Smooth muscle cell (in vitro differentiated cells): Measurements from ENCODE around the gene WDFY4. TPM values are rescaled to one million over a fixed set of nuclear protein-coding genes. Genes with fewer than 3 reads are reported as not detected.

Experiments used
- DNase-seq: peaks from one replicate; lab custom pipeline; 2025; ENCODE audit not compliant: unreplicated experiment; lab: John Stamatoyannopoulos, UW
- H2AFZ ChIP-seq: fragments of 200-600 bp; sonication (generic); 2 replicates; pipeline ENCODE4 v1.6.0; 2016; ENCODE audit warnings: antibody characterized with exemption, low read depth, mild to moderate bottlenecking
- H3F3A ChIP-seq: fragments of 200-600 bp; sonication (generic); 2 replicates; pipeline ENCODE4 v1.6.0; 2017; ENCODE audit warnings: antibody characterized with exemption, low read depth
- H3K27ac ChIP-seq: fragments of 200-600 bp; sonication (generic); 2 replicates; pipeline ENCODE4 v1.5.1; 2016; ENCODE audit warnings: low read depth, mild to moderate bottlenecking
- H3K27me3 ChIP-seq: fragments of 200-600 bp; sonication (generic); 2 replicates; pipeline ENCODE4 v1.6.1; 2016; ENCODE audit warnings: low read depth, mild to moderate bottlenecking
- H3K36me3 ChIP-seq: fragments of 200-600 bp; sonication (generic); 2 replicates; pipeline ENCODE4 v1.5.1; 2016; ENCODE audit warnings: low read depth
- H3K4me1 ChIP-seq: fragments of 200-600 bp; sonication (generic); 2 replicates; pipeline ENCODE4 v1.5.1; 2016; ENCODE audit warnings: low read depth
- H3K4me2 ChIP-seq: fragments of 200-600 bp; sonication (generic); 2 replicates; pipeline ENCODE4 v1.6.0; 2016; ENCODE audit warnings: mild to moderate bottlenecking
- H3K4me3 ChIP-seq: fragments of 200-600 bp; sonication (generic); 2 replicates; pipeline ENCODE4 v1.5.1; 2016; ENCODE audit warnings: mild to moderate bottlenecking
- H3K79me2 ChIP-seq: fragments of 200-600 bp; sonication (generic); 2 replicates; pipeline ENCODE4 v1.6.0; 2016; ENCODE audit warnings: low read depth, mild to moderate bottlenecking
- H3K9ac ChIP-seq: fragments of 200-600 bp; sonication (generic); 2 replicates; pipeline ENCODE4 v1.6.0; 2016; ENCODE audit warnings: low read depth
- H3K9me3 ChIP-seq: fragments of 200-600 bp; sonication (generic); replicated peaks from 2 replicates; pipeline ENCODE4 v1.5.1; 2016; ENCODE audit warnings: low read depth
- H4K20me1 ChIP-seq: fragments of 200-600 bp; sonication (generic); 2 replicates; pipeline ENCODE4 v1.6.0; 2016; ENCODE audit warnings: low read depth
- CTCF ChIP-seq: fragments of 200-600 bp; sonication (generic); IDR thresholded peaks from 2 replicates; pipeline ENCODE4 v1.5.1; 2017; ENCODE audit warnings: borderline replicate concordance, mild to moderate bottlenecking, antibody characterized with exemption; ENCODE audit not compliant: insufficient read depth, poor library complexity, severe bottlenecking
- WGBS: methylation state at CpG from one replicate; pipeline ENCODE4 v1.1.7; 2016; ENCODE audit warnings: low lambda C conversion rate; 5-methylcytosine and 5-hydroxymethylcytosine counted together
- polyA plus RNA-seq: library from polyadenylated mRNA; unstranded; fragments of >200 nt; fragmentation: Nextera tagmentation; extraction: Ambion mirVana; gene quantifications from 2 replicates; pipeline ENCODE4 v1.2.1, GENCODE V29; 2016
- total RNA-seq: library from RNA; depleted of rRNA; stranded (reverse); fragments of >200 nt; gene quantifications from 2 replicates; pipeline ENCODE4 v1.2.3, GENCODE V29; 2014

Gene WDFY4
- total and polyA plus RNA-seq, 2 experiments from 2014 or later: not detected

DNA sequence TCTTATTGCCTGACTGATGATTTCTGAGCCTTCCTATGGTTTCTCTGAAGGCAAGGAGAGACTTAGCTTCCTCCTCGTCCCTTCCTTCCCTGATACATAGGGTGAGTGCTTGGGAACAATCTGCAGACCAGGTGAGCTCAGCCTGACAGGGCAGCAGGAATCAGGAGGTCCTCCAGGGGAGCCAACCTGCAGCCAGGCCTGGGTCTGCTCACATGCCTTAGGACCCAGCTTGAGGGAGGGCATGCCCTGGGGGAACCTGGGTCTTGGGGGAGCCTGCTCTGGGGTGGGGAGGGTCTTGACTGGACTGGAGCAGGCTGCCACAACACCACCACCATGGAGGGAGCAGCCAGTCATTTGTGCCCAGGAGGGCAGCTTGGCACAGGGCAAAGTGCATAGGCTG, 197.3 kb downstream of the WDFY4 start:
- H3K4me3 ChIP-seq: no peak overlapping the region
- H3K4me1 ChIP-seq: no peaks in the 10 kb centered on the region
- 69% methylated on average over 1 of the region's 1 CpG for WGBS
- H3K79me2 ChIP-seq: no peaks in the 10 kb centered on the region
- peaks cover 7% of the 10 kb centered on the region for H3K27me3 ChIP-seq
- no peaks in the 10 kb centered on the region for H3K9me3 ChIP-seq
- H2AFZ ChIP-seq: no peak overlapping the region
- H3K4me2 ChIP-seq: no peak overlapping the region
- TF ChIP-seq CTCF: no peak
- no peaks in the 10 kb centered on the region for H4K20me1 ChIP-seq
- no peaks in the 10 kb centered on the region for H3F3A ChIP-seq
- no peak overlapping the region for H3K9ac ChIP-seq
- no peaks in the 10 kb centered on the region for H3K36me3 ChIP-seq
- H3K27ac ChIP-seq: no peak overlapping the region
- no peak for DNase-seq

DNA sequence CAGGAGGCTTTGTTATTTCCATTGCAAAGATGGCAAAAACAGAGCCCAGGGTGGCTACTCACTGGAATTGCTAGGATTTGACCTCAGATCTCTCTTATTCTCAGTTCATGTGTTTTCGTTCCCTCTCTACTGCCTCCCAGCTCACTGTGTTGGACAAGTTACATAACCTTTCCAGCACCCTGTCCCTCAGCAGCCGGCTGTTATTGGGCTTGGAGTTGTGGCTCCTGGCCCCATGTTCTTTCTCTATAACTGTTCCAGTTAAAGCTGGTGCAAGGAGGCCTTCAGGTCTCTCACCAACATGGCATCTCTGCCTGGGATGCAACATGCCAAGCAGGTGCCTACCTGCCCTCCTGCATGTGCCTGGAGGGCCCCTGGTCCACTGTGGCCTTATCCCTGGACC, 198.2 kb downstream of the WDFY4 start:
- Histone ChIP-seq H3F3A (no peaks in the 10 kb centered on the region), H3K4me2 (no peak overlapping the region), H3K9ac (no peak overlapping the region), H4K20me1 (no peaks in the 10 kb centered on the region), H2AFZ (no peak overlapping the region), H3K4me3 (no peak overlapping the region), H3K4me1 (no peaks in the 10 kb centered on the region), H3K27ac (no peak overlapping the region), H3K79me2 (no peaks in the 10 kb centered on the region), H3K36me3 (no peaks in the 10 kb centered on the region), H3K9me3 (no peaks in the 10 kb centered on the region), H3K27me3 (peaks cover 7% of the 10 kb centered on the region)
- DNase-seq: no peak
- no peak for TF ChIP-seq CTCF
- WGBS: 93% methylated on average over 2 of the region's 2 CpGs

- Histone ChIP-seq H4K20me1 (no peaks in the 10 kb centered on the region), H3K36me3 (no peaks in the 10 kb centered on the region)
- no peak for TF ChIP-seq CTCF
Measured at GRCh38 chr10:48883701-48884100, 199.0 kb downstream of the WDFY4 start.

More at GRCh38 chr10:48883701-48884100, 199.0 kb downstream of the WDFY4 start:
- no peaks in the 10 kb centered on the region for H3K9me3 ChIP-seq
- no peaks in the 10 kb centered on the region for H3F3A ChIP-seq
- H3K27ac ChIP-seq: no peak overlapping the region
- H3K79me2 ChIP-seq: no peaks in the 10 kb centered on the region
- H3K9ac ChIP-seq: no peak overlapping the region
- H3K27me3 ChIP-seq: peaks cover 7% of the 10 kb centered on the region
- no peak overlapping the region for H3K4me2 ChIP-seq
- WGBS: 70% methylated on average over 4 of the region's 4 CpGs
- no peak overlapping the region for H2AFZ ChIP-seq
- no peak overlapping the region for H3K4me3 ChIP-seq
- no peaks in the 10 kb centered on the region for H3K4me1 ChIP-seq
- no peak for DNase-seq
